Activated B cell treated with CpG ODN at 0.5 μM for 24 hours (primary cell): ENCODE measurements around the gene CREG1. TPM values are rescaled to one million over a fixed set of nuclear protein-coding genes. Genes with fewer than 3 reads are reported as not detected.

ENCODE experiments used
- ATAC-seq: fragments of 200-7000 bp; cut with Tn5 transposase; one replicate; pipeline ENCODE4 v1.10.0; 2021; ENCODE audit warnings: low read depth, mild to moderate bottlenecking, moderate library complexity
- CTCF ChIA-PET: fragments of 350-600 bp; sonication (Branson Sonifier 250); formaldehyde crosslinking; loops from one replicate; lab custom pipeline; 2021; ENCODE audit warnings: antibody characterized with exemption; lab: Charles Lee
- POLR2A ChIA-PET: fragments of 350-600 bp; sonication (Branson Sonifier 250); formaldehyde crosslinking; loops from one replicate; lab custom pipeline; 2021; ENCODE audit warnings: antibody characterized with exemption; lab: Charles Lee
- DNase-seq: peaks from one replicate; pipeline ENCODE4 v3.0.0; 2022
- H3K27ac Mint-ChIP-seq: one replicate; pipeline ENCODE4 v1.8.0; 2020; ENCODE audit warnings: mixed read lengths
- H3K27me3 Mint-ChIP-seq: one replicate; pipeline ENCODE4 v1.8.0; 2021; ENCODE audit warnings: mixed read lengths
- H3K36me3 Mint-ChIP-seq: one replicate; pipeline ENCODE4 v1.8.0; 2021; ENCODE audit warnings: low read depth, mixed read lengths
- H3K4me1 Mint-ChIP-seq: one replicate; pipeline ENCODE4 v1.8.0; 2021; ENCODE audit warnings: mixed read lengths
- H3K4me3 Mint-ChIP-seq: one replicate; pipeline ENCODE4 v1.8.0; 2020; ENCODE audit warnings: mild to moderate bottlenecking, mixed read lengths
- H3K9me3 Mint-ChIP-seq: one replicate; pipeline ENCODE4 v1.8.0; 2020; ENCODE audit warnings: mixed read lengths
- CTCF ChIP-seq: fragments of 200-600 bp; IDR thresholded peaks from one replicate; pipeline ENCODE4 v1.8.0; 2022; ENCODE audit warnings: antibody characterized with exemption, mild to moderate bottlenecking
- intact Hi-C: fragments of 100-400 bp; cut with micrococcal nuclease; formaldehyde crosslinking; loops from one replicate; pipeline ENCODE4 v1.15.1; 2024
- total RNA-seq: library from RNA; stranded (reverse); gene quantifications from 2 replicates; pipeline ENCODE4 v1.2.3, GENCODE V29; 2022

The CREG1 gene
- total RNA-seq, 1 donor from 2014 or later, result 3.1 TPM

DNA sequence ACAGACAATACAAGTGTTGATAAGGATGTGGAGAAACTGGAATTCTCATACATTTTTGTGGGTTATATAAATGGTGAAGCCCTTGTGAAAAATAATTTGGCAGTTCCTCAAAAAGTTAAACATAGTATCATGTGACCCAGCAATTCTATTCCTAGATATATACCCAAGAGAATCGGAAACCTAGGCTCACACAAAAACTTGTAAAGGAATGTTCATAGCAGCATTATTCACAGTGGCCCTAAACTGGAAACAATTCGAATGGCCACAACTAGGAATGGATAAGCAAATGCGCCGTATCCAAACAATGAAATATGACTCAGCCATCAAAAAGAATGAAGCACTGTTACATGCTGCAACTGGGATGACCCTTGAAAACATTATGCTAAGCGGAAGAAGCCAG, 31.3 kb downstream of the CREG1 start:
- ChIA-PET POLR2A (no interaction called here), CTCF (no interaction called here)
- no peaks in the 10 kb centered on the region for H3K36me3 Mint-ChIP-seq
- H3K9me3 Mint-ChIP-seq, result peaks cover 12% of the 10 kb centered on the region
- intact Hi-C loops, result no loop called here
- no peak overlapping the region for H3K27ac Mint-ChIP-seq
- no peak for ATAC-seq
- H3K27me3 Mint-ChIP-seq, result peaks cover 27% of the 10 kb centered on the region
- no peak for DNase-seq
- H3K4me3 Mint-ChIP-seq, result no peak overlapping the region
- no peak for TF ChIP-seq CTCF
- no peaks in the 10 kb centered on the region for H3K4me1 Mint-ChIP-seq

- peaks cover 27% of the 10 kb centered on the region for H3K27me3 Mint-ChIP-seq
- no peaks in the 10 kb centered on the region for H3K4me1 Mint-ChIP-seq
- DNase-seq (no peak), ATAC-seq (no peak)
- POLR2A ChIA-PET, result no interaction called here
- H3K4me3 Mint-ChIP-seq, result no peak overlapping the region
- H3K9me3 Mint-ChIP-seq, result peaks cover 12% of the 10 kb centered on the region
- intact Hi-C loops, result no loop called here
- H3K36me3 Mint-ChIP-seq, result no peaks in the 10 kb centered on the region
- TF ChIP-seq CTCF, result no peak
- CTCF ChIA-PET, result interaction anchor here (1.3 kb wide), 1 partner anchor 14 kb away, joined by 3 read pairs; no protein-coding TSS in a partner anchor
- no peak overlapping the region for H3K27ac Mint-ChIP-seq
Measured at GRCh38 chr1:167520711-167521206, 32.8 kb downstream of the CREG1 start.

- TF ChIP-seq CTCF, result no peak
- POLR2A ChIA-PET, result no interaction called here
- Mint-ChIP-seq H3K27ac (no peak within 1 kb of the TSS), H3K4me3 (no peak within 1 kb of the TSS), H3K36me3 (no peaks in the 10 kb centered on the region), H3K27me3 (peaks cover 17% of the 10 kb centered on the region), H3K4me1 (no peaks in the 10 kb centered on the region), H3K9me3 (peaks cover 1% of the 10 kb centered on the region)
- CTCF ChIA-PET, result no interaction called here
- intact Hi-C loops, result no loop called here
- no peak for ATAC-seq
- no peak for DNase-seq
Measured at GRCh38 chr1:167518331-167518700, 35.2 kb downstream of the CREG1 start, which contains the start of gene CD247. TSS of gene CD247 (minus strand) at chr1:167518529. CDS start at chr1:167518465, 64 bp downstream.

DNA sequence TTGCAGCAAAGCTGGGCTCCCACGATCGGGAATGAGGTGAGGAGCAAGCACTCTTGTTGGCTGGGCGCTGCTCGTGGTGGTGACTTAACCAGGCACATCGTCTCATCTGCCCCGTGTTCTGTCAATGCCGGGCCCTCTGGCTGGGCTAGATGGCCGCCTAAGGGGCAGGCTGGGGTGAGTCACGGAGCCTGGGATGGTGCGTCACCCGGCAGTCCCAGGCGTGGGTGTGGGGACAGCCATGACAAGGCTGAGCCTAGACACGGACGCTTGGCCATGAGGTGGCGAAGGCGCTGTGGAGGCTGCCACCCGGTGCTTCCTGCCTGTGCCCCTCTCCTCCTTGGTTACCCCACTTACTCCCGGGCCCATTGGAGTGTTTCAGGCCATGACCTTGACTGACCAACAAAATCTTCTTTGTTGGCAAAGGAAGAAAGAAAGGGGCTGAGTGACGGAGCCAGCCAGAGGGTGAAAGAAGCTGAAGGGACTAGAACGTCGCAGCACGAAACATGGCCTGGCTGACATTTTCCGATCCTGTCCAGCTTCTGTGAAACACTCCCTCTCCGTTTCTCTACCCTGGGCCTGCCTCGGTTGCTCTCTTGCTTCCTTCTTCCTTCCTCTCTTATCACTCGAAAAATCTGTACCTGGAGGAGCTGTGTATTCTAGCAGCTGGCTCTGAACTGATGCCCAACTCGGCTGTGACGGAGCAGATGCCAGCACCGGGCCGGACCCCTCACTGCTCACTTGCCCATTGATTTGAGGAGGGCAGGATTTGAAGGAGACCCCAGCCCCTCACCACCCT, 35.8 kb downstream of the CREG1 start:
- ChIA-PET CTCF (interaction anchor here (1.2 kb wide), 1 partner anchor 16 kb away, joined by 4 read pairs; no protein-coding TSS in a partner anchor), POLR2A (interaction anchor here (0.6 kb wide), 1 partner anchor 59 kb away, joined by 6 read pairs; no protein-coding TSS in a partner anchor)
- no peaks in the 10 kb centered on the region for H3K4me1 Mint-ChIP-seq
- H3K27ac Mint-ChIP-seq, result no peak overlapping the region
- no peaks in the 10 kb centered on the region for H3K36me3 Mint-ChIP-seq
- DNase-seq (no peak), ATAC-seq (no peak)
- H3K4me3 Mint-ChIP-seq, result no peak overlapping the region
- TF ChIP-seq CTCF, result no peak
- no peaks in the 10 kb centered on the region for H3K9me3 Mint-ChIP-seq
- intact Hi-C loops, result no loop called here
- peaks cover 19% of the 10 kb centered on the region for H3K27me3 Mint-ChIP-seq
